ENCODE data around the gene ZNF362. TPM values are rescaled to one million over a fixed set of nuclear protein-coding genes. Genes with fewer than 3 reads are reported as not detected.
A peak's percentile ranks its signal among the peaks of the same experiment; 100 is the strongest.

The ZNF362 gene
- total and polyA plus RNA-seq, 10 of the 15 experiments (the other 5 are each of a cell fraction or from before 2014, with no cell fraction given), result 0.74 to 22.8 (median 7.4) TPM

GRCh38 chr1:33302325-33302724 is 46.0 kb downstream of the ZNF362 start (continued):
- TF ChIP-seq KAT2A (conservative IDR thresholded peaks at IDR 0.05; ENCODE audit: control insufficient read depth, low read depth, low read length), result no peak
- no peak for TF ChIP-seq ZNF217 (IDR thresholded peaks at IDR 0.05)
- TF ChIP-seq YY1 (IDR thresholded peaks at IDR 0.05; ENCODE audit: low read depth, low read length), result peak; percentile 91
- no peak for TF ChIP-seq EGR1 (IDR thresholded peaks at IDR 0.05; ENCODE audit: borderline replicate concordance in 1 of 2, low read depth in 2 of 2, low read length in 2 of 2)
- TF ChIP-seq, protein P1, sequence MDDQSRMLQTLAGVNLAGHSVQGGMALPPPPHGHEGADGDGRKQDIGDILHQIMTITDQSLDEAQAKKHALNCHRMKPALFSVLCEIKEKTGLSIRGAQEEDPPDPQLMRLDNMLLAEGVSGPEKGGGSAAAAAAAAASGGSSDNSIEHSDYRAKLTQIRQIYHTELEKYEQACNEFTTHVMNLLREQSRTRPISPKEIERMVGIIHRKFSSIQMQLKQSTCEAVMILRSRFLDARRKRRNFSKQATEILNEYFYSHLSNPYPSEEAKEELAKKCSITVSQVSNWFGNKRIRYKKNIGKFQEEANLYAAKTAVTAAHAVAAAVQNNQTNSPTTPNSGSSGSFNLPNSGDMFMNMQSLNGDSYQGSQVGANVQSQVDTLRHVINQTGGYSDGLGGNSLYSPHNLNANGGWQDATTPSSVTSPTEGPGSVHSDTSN (IDR thresholded peaks at IDR 0.05; ENCODE audit: insufficient replicate concordance, low read depth, low read length), result no peak
- TF ChIP-seq ETV6 (conservative IDR thresholded peaks at IDR 0.05 in 1 of 2, IDR thresholded peaks at IDR 0.05 in 1 of 2; ENCODE audit: borderline replicate concordance in 1 of 2, low read depth in 1 of 2), result no peak

GRCh38 chr1:33305016-33305415 is 48.7 kb downstream of the ZNF362 start:
- ChIA-PET CTCF (interaction anchor here (0.9 to 4.1 kb wide), 2 partner anchors 9 kb away, joined by 3 to 28 read pairs; no protein-coding TSS in a partner anchor), POLR2A (no interaction called here), SMC1A (ENCODE audit: uncharacterized antibody, unreplicated experiment) (interaction anchor here (2.3 kb wide), 1 partner anchor 9 kb away, joined by 6 read pairs; no protein-coding TSS in a partner anchor), RAD21 (ENCODE audit: unreplicated experiment) (no interaction called here)
- DNase-seq (ENCODE audit: low read depth, low spot score) (no peak), ATAC-seq (no peak), FAIRE-seq (no peak)
- no peak overlapping the region for H3K27ac ChIP-seq (ENCODE audit: control insufficient read depth, insufficient read depth)
- no peaks in the 10 kb centered on the region for H3K79me2 ChIP-seq (ENCODE audit: control insufficient read depth, insufficient read depth, low read length)
- H3K27me3 ChIP-seq (replicated peaks in 1 of 2; ENCODE audit: control insufficient read depth in 2 of 2, insufficient read depth in 2 of 2, low read length in 1 of 2), result no peaks in the 10 kb centered on the region; a peak in 1 of 4 replicates
- no peak overlapping the region for H3K4me3 ChIP-seq
- H2AFZ ChIP-seq (ENCODE audit: control insufficient read depth, low read depth, low read length), result no peak overlapping the region
- H3K9ac ChIP-seq (ENCODE audit: control insufficient read depth, insufficient read depth, low read length), result no peak overlapping the region
- H3K4me2 ChIP-seq (ENCODE audit: control insufficient read depth, insufficient read depth), result no peak overlapping the region
- H3K9me3 ChIP-seq (replicated peaks; ENCODE audit: control insufficient read depth, insufficient read depth, low read length), result no peaks in the 10 kb centered on the region
- in situ Hi-C loops (cut with MboI) (no loop called here), intact Hi-C loops (cut with micrococcal nuclease; ENCODE audit: unreplicated experiment) (no loop called here)
- no TSS peak for BruUV-seq (replicated peaks)
- 66% methylated on average over 5 of the region's 5 CpGs for WGBS (ENCODE audit: insufficient coverage, insufficient replicate concordance, low lambda C conversion rate, missing lambda C conversion rate)
- no peaks in the 10 kb centered on the region for H3K4me1 ChIP-seq (ENCODE audit: control insufficient read depth, insufficient read depth, low read length)
- H4K20me1 ChIP-seq (ENCODE audit: control insufficient read depth, insufficient read depth), result no peaks in the 10 kb centered on the region
- H3K36me3 ChIP-seq (ENCODE audit: control insufficient read depth in 2 of 2, insufficient read depth in 2 of 2, low read length in 1 of 2), result no peaks in the 10 kb centered on the region
- TF ChIP-seq ZNF687 (IDR thresholded peaks at IDR 0.05), result no peak
- no peak for TF ChIP-seq ZBTB40 (IDR thresholded peaks at IDR 0.05; ENCODE audit: borderline replicate concordance)
- no peak for TF ChIP-seq BACH1 (IDR thresholded peaks at IDR 0.05; ENCODE audit: borderline replicate concordance)
- no peak for TF ChIP-seq POLR2AphosphoS5 (IDR thresholded peaks at IDR 0.05; ENCODE audit: low read length)
- no peak for TF ChIP-seq IRF5 (IDR thresholded peaks at IDR 0.05; ENCODE audit: borderline replicate concordance)

All from GM12878 (cell line).